HEK293 (cell line): Measurements from ENCODE around the gene MYO9B.
A peak's percentile ranks its signal among the peaks of the same experiment; 100 is the strongest.

Experiments
- ATF2 ChIP-seq: fragments of 450-650 bp; formaldehyde crosslinking; IDR thresholded peaks from 2 replicates; pipeline ENCODE4 v1.5.1; 2016; ENCODE audit warnings: missing biosample characterization, missing genetic modification characterization, low read depth
- GFI1B ChIP-seq: fragments of 450-650 bp; formaldehyde crosslinking; IDR thresholded peaks from 2 replicates; pipeline ENCODE4 v1.5.1; 2016; ENCODE audit warnings: missing biosample characterization, missing genetic modification characterization
- GLIS2 ChIP-seq: fragments of 450-650 bp; formaldehyde crosslinking; IDR thresholded peaks from 2 replicates; pipeline ENCODE4 v1.5.1; 2016; ENCODE audit warnings: missing biosample characterization, missing genetic modification characterization
- HOXD13 ChIP-seq: sonication (generic); formaldehyde crosslinking; IDR thresholded peaks from 2 replicates; pipeline ENCODE4 v1.8.0; 2022; ENCODE audit warnings: missing genetic modification reagents, borderline replicate concordance
- KLF1 ChIP-seq: fragments of 450-650 bp; formaldehyde crosslinking; IDR thresholded peaks from 2 replicates; pipeline ENCODE4 v1.5.1; 2016; ENCODE audit warnings: missing biosample characterization, missing genetic modification characterization
- MYNN ChIP-seq: fragments of 450-650 bp; formaldehyde crosslinking; IDR thresholded peaks from 2 replicates; pipeline ENCODE4 v1.5.1; 2016; ENCODE audit warnings: missing biosample characterization, missing genetic modification characterization, borderline replicate concordance
- RBAK ChIP-seq: fragments of 450-650 bp; formaldehyde crosslinking; IDR thresholded peaks from 2 replicates; pipeline ENCODE4 v1.5.1; 2016; ENCODE audit warnings: missing biosample characterization, missing genetic modification characterization
- SALL2 ChIP-seq: fragments of 450-650 bp; formaldehyde crosslinking; IDR thresholded peaks from 2 replicates; pipeline ENCODE4 v1.5.0; 2017; ENCODE audit warnings: missing biosample characterization, mild to moderate bottlenecking, missing genetic modification characterization, borderline replicate concordance
- TCF7L2 ChIP-seq: IDR thresholded peaks from 2 replicates; pipeline ENCODE4 v1.6.1; 2011; ENCODE audit warnings: low read depth, mild to moderate bottlenecking, inconsistent platforms, low read length, moderate library complexity, borderline replicate concordance
- YY2 ChIP-seq: fragments of 450-650 bp; formaldehyde crosslinking; IDR thresholded peaks from 2 replicates; pipeline ENCODE4 v1.5.1; 2016; ENCODE audit warnings: missing biosample characterization, missing genetic modification characterization
- ZBTB10 ChIP-seq: fragments of 450-650 bp; formaldehyde crosslinking; IDR thresholded peaks from 2 replicates; pipeline ENCODE4 v1.5.1; 2016; ENCODE audit warnings: missing biosample characterization, missing genetic modification characterization
- ZBTB17 ChIP-seq: fragments of 450-650 bp; formaldehyde crosslinking; IDR thresholded peaks from 2 replicates; pipeline ENCODE4 v1.5.1; 2016; ENCODE audit warnings: missing biosample characterization, missing genetic modification characterization
- ZEB2 ChIP-seq: fragments of 450-650 bp; formaldehyde crosslinking; IDR thresholded peaks from 2 replicates; pipeline ENCODE4 v1.5.1; 2016; ENCODE audit warnings: missing biosample characterization, missing genetic modification characterization
- ZNF132 ChIP-seq: fragments of 450-650 bp; formaldehyde crosslinking; IDR thresholded peaks from 2 replicates; pipeline ENCODE4 v1.5.1; 2017; ENCODE audit warnings: missing biosample characterization, missing genetic modification characterization, borderline replicate concordance
- ZNF133 ChIP-seq: fragments of 450-650 bp; formaldehyde crosslinking; IDR thresholded peaks from 2 replicates; pipeline ENCODE4 v1.5.1; 2016; ENCODE audit warnings: missing biosample characterization, missing genetic modification characterization
- ZNF146 ChIP-seq: fragments of 450-650 bp; formaldehyde crosslinking; IDR thresholded peaks from 2 replicates; pipeline ENCODE4 v1.5.1; 2016; ENCODE audit warnings: missing biosample characterization, missing genetic modification characterization
- ZNF157 ChIP-seq: fragments of 450-650 bp; formaldehyde crosslinking; IDR thresholded peaks from 2 replicates; pipeline ENCODE4 v1.5.1; 2016; ENCODE audit warnings: missing biosample characterization, missing genetic modification characterization
- ZNF18 ChIP-seq: fragments of 450-650 bp; formaldehyde crosslinking; IDR thresholded peaks from 2 replicates; pipeline ENCODE4 v1.5.1; 2016; ENCODE audit warnings: missing biosample characterization, missing genetic modification characterization
- ZNF19 ChIP-seq: fragments of 450-650 bp; formaldehyde crosslinking; IDR thresholded peaks from 2 replicates; pipeline ENCODE4; 2016; ENCODE audit warnings: missing biosample characterization, missing genetic modification characterization, low read depth
- ZNF202 ChIP-seq: fragments of 450-650 bp; formaldehyde crosslinking; IDR thresholded peaks from 2 replicates; pipeline ENCODE4 v1.5.1; 2016; ENCODE audit warnings: missing biosample characterization, missing genetic modification characterization, borderline replicate concordance
- ZNF302 ChIP-seq: fragments of 450-650 bp; formaldehyde crosslinking; IDR thresholded peaks from 2 replicates; pipeline ENCODE4 v1.5.1; 2016; ENCODE audit warnings: missing biosample characterization, missing genetic modification characterization, low read depth
- ZNF335 ChIP-seq: fragments of 450-650 bp; formaldehyde crosslinking; conservative IDR thresholded peaks from 2 replicates; pipeline ENCODE4 v1.5.1; 2016; ENCODE audit warnings: missing biosample characterization, missing genetic modification characterization
- ZNF350 ChIP-seq: fragments of 450-650 bp; formaldehyde crosslinking; IDR thresholded peaks from 2 replicates; pipeline ENCODE4 v1.5.0; 2017; ENCODE audit warnings: missing biosample characterization, mild to moderate bottlenecking, missing genetic modification characterization
- ZNF560 ChIP-seq: fragments of 450-650 bp; formaldehyde crosslinking; IDR thresholded peaks from 2 replicates; pipeline ENCODE4 v1.5.1; 2017; ENCODE audit warnings: missing biosample characterization, missing genetic modification characterization, borderline replicate concordance
- ZNF585B ChIP-seq: fragments of 450-650 bp; formaldehyde crosslinking; IDR thresholded peaks from 2 replicates; pipeline ENCODE4 v1.5.1; 2016; ENCODE audit warnings: missing biosample characterization, missing genetic modification characterization
- ZNF654 ChIP-seq: fragments of 450-650 bp; formaldehyde crosslinking; IDR thresholded peaks from 2 replicates; pipeline ENCODE4 v1.5.1; 2016; ENCODE audit warnings: low read depth, missing biosample characterization, missing genetic modification characterization
- ZNF692 ChIP-seq: fragments of 450-650 bp; formaldehyde crosslinking; IDR thresholded peaks from 2 replicates; pipeline ENCODE4 v1.5.1; 2016; ENCODE audit warnings: missing biosample characterization, missing genetic modification characterization
- ZSCAN18 ChIP-seq: fragments of 450-650 bp; formaldehyde crosslinking; IDR thresholded peaks from 2 replicates; pipeline ENCODE4 v1.5.1; 2016; ENCODE audit warnings: missing biosample characterization, missing genetic modification characterization

The MYO9B gene

GRCh38 chr19:17107546-17108452 lies 32.2 kb downstream of the MYO9B start (continued):
- TF ChIP-seq ZNF692 (tag by site-specific recombination) (0 out of 2 replicates have a peak, but pooled peaks have one; percentile 39), ZNF19 (tag by site-specific recombination) (no peak), ZNF302 (no peak), GFI1B (0 out of 2 replicates have a peak, but pooled peaks have one; percentile 25), ZNF133 (tag by site-specific recombination) (no peak), GLIS2 (tag by site-specific recombination) (peak; percentile 96), KLF1 (peak; percentile 9; the same call in 1 of the 2 replicates), ATF2 (tag by site-specific recombination) (no peak), ZNF654 (tag by site-specific recombination) (no peak), ZNF350 (tag by site-specific recombination) (no peak), ZNF132 (tag by site-specific recombination) (no peak), YY2 (no peak), ZEB2 (tag by site-specific recombination) (peak; percentile 75; the same call in 1 of the 2 replicates), ZNF146 (tag by site-specific recombination) (no peak), ZNF335 (tag by site-specific recombination) (peak; percentile 94), ZNF585B (tag by site-specific recombination) (no peak), RBAK (tag by site-specific recombination) (no peak), ZSCAN18 (tag by site-specific recombination) (no peak), ZBTB10 (tag by site-specific recombination) (no peak), TCF7L2 (no peak), ZBTB17 (tag by site-specific recombination) (peak; percentile 80), MYNN (no peak), ZNF560 (peak; percentile 3; the same call in 1 of the 2 replicates), HOXD13 (CRISPR knock-in tag) (no peak), SALL2 (tag by site-specific recombination) (no peak), ZNF157 (tag by site-specific recombination) (no peak), ZNF202 (tag by site-specific recombination) (no peak), ZNF18 (no peak)
